NCI-H2227 (cell line): ENCODE data around the gene HACD2.

Experiments
- DNase-seq: peaks from one replicate; lab custom pipeline; 2025; ENCODE audit not compliant: unreplicated experiment; lab: John Stamatoyannopoulos, UW

HACD2 gene

DNA sequence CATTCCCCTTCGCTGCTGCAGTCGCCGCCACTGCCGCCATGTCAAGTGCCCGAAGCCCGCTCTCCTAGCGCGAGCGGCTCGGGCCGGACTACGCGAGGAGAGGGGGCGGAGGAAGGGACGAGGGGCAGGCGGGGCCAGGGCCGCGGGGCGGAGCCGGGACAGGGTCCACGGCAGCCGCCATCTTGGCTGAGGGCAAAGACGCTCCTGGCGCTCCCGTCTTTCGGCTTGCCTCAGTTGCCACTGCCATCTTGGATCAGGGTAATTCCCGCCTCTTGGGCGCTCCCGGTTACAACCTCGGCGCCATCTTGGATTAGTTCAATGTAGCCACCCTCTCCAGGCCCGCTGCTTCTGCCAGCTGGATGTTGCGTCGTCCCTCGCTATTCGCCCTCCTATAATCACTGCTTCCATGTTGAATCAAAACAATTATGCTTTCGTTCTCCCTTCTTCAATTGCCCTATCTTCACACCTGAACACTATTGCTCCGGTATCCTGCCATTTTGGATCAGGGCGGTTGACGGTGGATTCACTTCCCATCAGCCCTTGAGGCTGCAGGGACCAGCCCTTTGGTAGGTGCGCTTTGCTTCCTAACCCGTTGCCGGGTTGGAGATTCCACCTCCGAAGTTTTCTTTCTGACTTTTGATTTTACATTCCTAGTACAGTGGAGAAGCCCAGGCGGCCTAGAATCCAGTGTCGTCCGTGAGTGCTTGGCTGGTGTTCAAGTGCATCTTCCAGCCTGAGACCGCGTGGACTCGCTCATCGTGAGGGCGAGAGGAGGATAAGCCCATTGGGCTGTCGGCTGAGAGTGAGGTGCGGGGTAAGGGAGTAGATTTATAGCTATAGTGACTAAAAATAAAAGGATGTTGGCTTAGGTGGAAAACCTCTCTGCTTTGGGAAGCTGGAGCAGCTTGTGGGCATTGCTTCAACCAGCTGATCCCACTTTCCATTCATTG, at the start of gene HACD2:
TSS of gene HACD2 (minus strand) at position 66 of the 950 bp plus-strand sequence. CDS start at position 40, 26 bp downstream.
- DNase-seq, result peak; percentile 96

GRCh38 chr3:123634149-123635051, 49.5 kb upstream of the HACD2 start:
- no peak for DNase-seq

DNA sequence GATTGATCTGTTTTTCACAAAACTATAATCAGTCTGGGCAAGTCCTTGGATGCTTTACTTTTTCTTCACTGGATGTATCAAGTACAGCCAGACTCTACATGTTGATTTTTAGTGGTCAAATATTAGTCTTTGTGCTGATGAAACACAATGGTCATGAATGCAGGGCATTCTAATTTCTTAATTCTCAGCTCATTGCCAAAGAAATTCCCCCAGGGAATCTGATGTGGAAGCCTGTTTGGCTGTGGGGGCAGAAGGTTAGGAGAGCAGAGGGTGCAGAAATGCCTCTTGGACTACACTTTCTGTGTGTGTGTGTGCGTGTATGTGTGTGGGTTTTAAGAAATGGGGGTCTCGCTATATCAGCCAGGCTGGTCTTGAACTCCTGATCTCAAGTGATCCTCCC, 48.7 kb upstream of the HACD2 start:
- no peak for DNase-seq

GRCh38 chr3:123632161-123632655, 47.4 kb upstream of the HACD2 start:
- DNase-seq, result no peak

GRCh38 chr3:123629747-123630047, 44.8 kb upstream of the HACD2 start:
- DNase-seq, result no peak

DNA sequence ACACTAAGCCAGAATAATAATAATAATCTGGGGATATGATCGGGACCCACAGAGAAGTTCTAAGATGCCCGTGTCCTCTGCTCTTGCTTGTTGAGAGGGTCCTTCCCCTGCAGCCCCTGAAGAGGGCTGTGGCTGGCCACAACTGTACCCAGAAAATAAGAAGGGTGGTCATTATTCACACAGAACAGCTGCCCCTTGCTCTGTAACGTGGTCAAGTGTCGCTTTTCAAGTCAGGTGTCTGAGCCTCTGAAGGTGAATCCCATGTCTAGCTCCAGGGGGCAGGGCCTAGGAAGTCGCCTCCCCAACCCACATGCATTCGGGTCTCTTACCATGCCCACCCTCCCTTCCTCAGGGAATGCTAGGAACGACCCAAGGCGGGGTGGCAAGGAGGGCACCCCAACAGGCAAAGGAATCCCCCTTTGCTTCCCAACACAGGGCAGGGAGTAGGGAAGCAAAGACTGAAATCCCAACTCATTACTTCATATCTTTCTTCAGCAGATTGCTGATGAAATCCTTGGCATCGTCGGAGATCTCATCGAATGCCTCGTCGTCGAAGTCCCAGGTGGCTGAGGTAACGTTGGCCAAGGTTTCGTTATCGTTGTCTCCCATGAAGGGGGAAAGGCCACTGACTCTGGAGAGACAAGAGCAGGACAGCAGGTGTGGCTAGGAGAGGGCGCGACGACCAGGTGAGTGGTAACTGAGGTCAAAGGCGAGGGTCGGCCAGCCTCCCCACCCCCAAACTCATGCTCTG, 44.3 kb upstream of the HACD2 start:
- no peak for DNase-seq

DNA sequence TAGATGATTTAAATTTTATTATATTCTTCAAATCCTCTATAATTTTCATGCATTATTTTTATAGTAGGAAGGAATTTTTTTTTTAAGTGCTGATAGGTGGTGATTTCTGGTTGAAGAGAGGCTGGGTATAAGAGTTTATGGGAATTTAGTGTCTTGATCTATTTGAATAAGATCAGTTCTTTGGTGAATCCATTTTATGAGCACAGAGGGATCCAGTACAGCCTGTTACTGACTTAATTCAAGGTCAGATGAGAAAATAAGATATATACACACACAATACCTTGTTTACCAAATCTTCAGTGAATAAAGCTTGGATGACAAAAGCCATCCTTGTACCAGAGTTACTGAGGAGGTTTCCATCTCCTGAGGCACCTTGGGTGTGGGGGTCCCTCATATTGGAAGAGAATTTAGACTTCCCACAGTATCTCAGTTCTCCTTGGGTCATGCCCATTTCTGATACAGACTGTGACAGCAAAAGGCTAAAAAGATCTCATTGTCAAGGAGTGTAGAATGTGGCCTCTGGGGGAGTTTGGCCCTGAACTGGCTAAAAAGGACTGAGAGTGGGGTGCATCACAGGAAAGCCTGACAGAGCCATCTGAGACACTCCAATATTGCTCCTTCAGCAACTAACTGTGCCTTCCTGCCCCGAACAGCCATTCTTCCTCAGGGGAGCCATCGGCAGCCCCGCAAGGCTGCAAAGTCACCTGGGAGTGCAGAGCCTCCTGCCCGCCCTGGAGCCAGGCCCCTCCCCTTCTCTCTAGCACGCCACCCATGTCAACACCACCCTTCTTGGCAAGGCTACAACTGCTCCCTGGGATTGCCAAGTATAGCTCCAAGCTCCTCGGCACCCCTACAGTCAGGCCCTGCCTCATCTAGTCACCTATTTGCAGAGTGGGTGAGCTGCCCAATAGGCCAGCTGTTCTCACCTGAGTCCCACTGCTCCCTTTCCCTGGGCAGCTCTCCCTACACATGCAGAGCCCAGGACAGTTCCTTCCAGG, 43.1 kb upstream of the HACD2 start:
- DNase-seq, result no peak

GRCh38 chr3:123626881-123627280, 42.0 kb upstream of the HACD2 start:
- no peak for DNase-seq

DNA sequence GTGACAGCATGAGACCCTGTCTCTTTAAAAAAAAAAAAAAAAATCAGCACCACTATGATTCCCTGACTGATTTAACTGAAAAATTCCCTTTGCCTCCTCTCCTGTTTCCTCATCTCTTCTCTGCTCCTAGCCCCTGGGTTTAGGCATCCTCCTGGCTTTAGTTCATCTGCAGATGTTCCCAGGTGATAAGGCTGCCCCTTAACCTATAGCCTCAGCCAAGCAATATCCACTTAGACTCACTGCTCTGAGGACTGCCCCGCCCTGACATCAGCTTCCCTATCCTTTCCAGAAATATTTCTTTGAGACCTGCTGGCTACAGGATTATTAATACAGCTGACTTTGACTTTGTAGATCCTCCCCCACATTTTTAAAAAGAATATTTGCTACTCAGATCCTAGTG, 39.4 kb upstream of the HACD2 start:
- no peak for DNase-seq

DNA sequence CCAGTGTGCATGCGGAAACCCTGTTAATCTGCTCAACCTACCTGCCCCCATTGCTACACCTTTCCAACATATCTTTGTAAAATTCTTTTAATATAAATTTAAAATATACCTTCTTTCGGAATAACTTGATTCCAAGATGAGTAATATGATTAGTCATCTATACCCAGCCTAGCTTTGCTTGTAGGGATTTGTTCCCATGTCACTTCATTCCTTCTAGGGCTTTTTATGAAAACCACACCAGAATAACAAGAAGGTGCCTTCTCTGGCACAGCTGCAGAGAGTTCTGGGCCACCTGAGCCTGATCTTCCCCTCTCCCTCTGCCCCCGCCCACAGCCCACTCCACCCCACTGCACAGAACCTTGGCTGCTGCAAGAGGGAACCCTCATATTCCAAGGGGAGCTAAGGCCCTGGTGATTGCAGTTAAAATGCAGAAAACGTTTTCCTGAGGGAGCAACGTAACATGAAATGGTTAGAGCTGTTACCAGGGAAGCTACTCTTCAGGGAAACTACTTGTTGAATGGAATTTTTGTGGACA, 38.6 kb upstream of the HACD2 start:
- no peak for DNase-seq

GRCh38 chr3:123622766-123623165, 37.9 kb upstream of the HACD2 start:
- no peak for DNase-seq

DNA sequence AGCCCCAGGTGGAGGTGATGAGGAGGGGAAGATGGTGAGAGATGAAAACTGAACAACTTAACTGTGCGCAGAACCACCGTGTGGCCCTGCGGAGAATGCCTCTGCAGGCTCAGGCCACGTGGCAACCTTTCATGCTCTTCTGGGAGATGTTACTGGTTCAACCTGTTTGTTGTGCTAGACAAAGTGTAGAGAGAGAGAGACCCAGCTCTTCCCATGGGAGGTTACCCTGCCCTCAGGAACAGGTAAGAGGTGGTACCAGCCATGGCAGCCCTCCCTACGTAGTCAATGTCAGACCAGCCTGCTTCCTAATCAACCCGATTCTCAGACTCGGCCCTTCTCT, 37.0 kb upstream of the HACD2 start:
- no peak for DNase-seq

- DNase-seq, result no peak
Observed at GRCh38 chr3:123621186-123621849, 36.5 kb upstream of the HACD2 start.

DNA sequence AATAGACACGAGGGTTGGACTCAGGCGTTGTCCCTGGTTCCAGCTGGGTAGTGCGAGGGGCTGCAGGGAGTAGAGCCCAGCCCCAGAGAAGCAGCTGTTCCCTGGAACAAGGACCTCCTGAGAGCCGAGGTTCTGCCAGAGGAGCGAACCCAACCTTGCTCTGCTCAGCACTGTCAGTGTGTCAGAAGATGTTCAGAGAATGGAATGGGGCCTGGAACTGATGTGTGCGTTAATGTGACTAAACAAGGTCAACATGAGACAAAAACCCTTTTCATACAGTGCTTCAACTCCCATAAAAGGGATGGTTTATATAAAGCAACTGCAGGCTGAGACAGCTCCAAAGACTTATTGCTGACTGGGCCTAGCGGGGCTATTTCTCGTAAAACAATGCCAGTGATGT, 35.5 kb upstream of the HACD2 start:
- DNase-seq, result no peak

DNA sequence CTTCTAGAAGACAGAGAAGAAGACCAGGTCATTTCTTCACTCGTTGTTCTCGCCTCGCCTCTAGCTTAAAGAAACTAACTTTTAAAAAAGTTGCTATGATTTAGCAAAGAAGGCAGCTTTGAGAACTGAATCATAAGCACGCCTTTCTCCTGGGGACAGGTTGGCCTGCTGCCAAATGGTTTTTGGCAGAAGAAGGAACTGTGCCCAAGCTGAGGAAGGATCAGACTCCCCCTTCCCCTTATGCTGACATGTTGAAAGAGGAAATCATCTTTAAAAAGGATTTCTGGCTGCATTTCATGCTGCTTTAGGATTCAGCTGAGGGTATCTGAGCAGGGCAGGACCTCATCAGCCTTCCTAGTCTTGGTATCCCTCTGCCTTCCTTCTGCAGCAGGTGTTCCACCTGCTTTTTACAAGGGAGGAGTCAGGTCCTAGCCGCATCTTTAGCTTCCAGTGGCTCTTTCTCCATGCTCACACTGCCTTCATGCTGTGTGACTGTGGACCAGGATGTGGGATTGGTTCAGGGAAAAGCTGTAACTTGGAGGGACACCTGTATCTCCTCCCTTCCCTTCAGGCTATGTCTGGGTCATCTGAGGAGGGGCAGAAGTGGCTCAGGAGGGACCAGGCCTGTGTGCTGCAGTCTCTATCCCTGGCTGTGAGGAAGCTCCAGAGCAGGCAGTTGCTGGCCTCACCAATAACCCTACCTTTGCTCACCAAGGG, 34.1 kb upstream of the HACD2 start:
- DNase-seq, result no peak

DNA sequence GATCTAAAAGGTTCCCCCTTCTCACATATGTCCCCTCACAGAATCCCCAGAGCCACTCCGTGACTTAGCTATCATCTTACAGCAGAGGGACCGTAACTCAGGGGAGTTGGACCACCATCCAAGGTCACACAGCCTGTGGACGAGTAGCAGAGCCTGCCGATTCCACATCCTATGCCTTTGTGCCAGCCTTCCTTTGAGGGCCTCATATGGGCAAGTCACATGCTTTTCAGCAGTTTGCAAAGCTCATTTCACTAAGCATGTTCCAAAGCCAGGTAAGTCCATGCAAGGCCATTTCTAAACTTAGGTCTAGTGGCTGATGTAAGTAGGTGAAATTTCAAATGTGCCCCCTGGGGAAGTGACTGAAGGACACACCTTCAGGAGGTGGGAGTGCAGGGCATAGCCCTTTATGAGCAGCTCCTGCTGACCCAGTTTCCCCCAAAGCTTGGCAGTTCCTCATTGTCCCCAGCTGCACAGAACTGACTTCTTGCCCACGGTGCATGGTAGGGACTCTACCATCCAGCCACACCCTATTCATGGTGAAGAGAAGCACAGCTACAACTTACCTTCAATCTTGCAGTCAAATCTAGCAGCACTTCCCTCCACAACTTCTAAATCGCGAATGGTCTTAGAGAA, 33.3 kb upstream of the HACD2 start:
- DNase-seq, result no peak

GRCh38 chr3:123616593-123616992, 31.7 kb upstream of the HACD2 start:
- no peak for DNase-seq

GRCh38 chr3:123613543-123613942, 28.7 kb upstream of the HACD2 start:
- DNase-seq, result no peak
